ENCODE measurements around the gene CEP72.

DNA sequence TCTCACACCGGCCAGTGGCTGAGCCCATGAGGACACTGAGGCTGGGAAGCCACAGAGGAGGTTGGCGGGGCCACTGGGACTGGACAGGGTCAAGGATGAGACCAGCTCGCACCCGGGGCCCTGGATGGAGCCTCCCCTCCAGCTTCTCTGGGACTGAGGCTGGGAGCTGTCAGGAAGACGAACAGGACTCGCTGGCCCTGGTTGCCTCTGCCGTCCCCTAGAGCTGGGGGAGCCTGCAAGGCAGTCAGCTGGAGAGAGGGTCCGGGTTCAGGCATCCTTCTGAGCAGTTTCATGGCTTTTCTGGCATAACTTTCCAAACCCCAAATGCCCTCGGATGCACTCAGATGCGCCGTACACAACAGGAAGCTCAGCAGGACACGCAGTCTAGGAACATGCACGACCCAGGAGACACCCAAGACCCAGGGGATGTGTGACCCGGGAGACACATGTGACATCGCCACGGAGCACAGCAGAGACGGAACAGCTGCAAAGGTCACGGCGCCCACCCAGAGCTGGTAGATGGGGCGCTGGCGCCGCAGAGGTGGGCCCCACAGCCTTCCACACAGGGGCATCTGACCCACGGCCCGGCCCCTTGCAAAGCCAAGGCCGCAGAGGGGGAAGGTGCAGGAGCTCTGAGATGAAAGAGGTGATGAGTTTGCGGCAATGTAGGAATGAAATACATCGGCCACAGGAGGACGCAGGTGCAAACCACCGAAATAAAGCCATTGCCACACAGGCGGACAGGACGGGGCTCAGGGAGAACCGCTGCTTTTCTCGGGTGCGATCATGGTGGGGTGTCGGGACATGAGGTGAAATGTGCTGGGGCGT is 63.9 kb downstream of the CEP72 start:
- TF ChIP-seq, protein P1, sequence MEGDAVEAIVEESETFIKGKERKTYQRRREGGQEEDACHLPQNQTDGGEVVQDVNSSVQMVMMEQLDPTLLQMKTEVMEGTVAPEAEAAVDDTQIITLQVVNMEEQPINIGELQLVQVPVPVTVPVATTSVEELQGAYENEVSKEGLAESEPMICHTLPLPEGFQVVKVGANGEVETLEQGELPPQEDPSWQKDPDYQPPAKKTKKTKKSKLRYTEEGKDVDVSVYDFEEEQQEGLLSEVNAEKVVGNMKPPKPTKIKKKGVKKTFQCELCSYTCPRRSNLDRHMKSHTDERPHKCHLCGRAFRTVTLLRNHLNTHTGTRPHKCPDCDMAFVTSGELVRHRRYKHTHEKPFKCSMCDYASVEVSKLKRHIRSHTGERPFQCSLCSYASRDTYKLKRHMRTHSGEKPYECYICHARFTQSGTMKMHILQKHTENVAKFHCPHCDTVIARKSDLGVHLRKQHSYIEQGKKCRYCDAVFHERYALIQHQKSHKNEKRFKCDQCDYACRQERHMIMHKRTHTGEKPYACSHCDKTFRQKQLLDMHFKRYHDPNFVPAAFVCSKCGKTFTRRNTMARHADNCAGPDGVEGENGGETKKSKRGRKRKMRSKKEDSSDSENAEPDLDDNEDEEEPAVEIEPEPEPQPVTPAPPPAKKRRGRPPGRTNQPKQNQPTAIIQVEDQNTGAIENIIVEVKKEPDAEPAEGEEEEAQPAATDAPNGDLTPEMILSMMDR (IDR thresholded peaks at IDR 0.05; ENCODE audit: poor library complexity) = no peak
- TF ChIP-seq EZH2phosphoT487 (IDR thresholded peaks at IDR 0.05; ENCODE audit: low read depth, severe bottlenecking, unreplicated experiment) = no peak

Data from hepatocyte (in vitro differentiated cells).